Calu3 (cell line): ENCODE data around the gene RAP1GAP. TPM values are rescaled to one million over a fixed set of nuclear protein-coding genes. Genes with fewer than 3 reads are reported as not detected.

Experiments used
- BruUV-seq: library from RNA; stranded (reverse); fragments of 400-500 nt; replicated peaks from 2 replicates; lab custom pipeline; 2021; lab: Mats Ljungman, UMichigan
- CTCF ChIA-PET: fragments of 300-600 bp; sonication (Branson Sonifier 250); formaldehyde crosslinking; loops from one replicate; lab custom pipeline; 2022; ENCODE audit warnings: antibody characterized with exemption; lab: Charles Lee
- DNase-seq: peaks from one replicate; pipeline ENCODE4 v3.0.0; 2022
- H3K27ac Mint-ChIP-seq: one replicate; pipeline ENCODE4 v1.8.0; 2022; ENCODE audit warnings: mixed read lengths; ENCODE audit not compliant: unreplicated experiment
- H3K27me3 Mint-ChIP-seq: one replicate; pipeline ENCODE4 v1.8.0; 2022; ENCODE audit warnings: mixed read lengths; ENCODE audit not compliant: unreplicated experiment
- H3K36me3 Mint-ChIP-seq: one replicate; pipeline ENCODE4 v1.8.0; 2022; ENCODE audit warnings: mild to moderate bottlenecking, moderate library complexity, mixed read lengths; ENCODE audit not compliant: insufficient read depth, unreplicated experiment
- H3K4me1 Mint-ChIP-seq: one replicate; pipeline ENCODE4 v1.8.0; 2022; ENCODE audit warnings: mild to moderate bottlenecking, low read depth, mixed read lengths; ENCODE audit not compliant: unreplicated experiment
- H3K4me3 Mint-ChIP-seq: one replicate; pipeline ENCODE4 v1.8.0; 2022; ENCODE audit warnings: mild to moderate bottlenecking, low read depth, moderate library complexity, mixed read lengths; ENCODE audit not compliant: unreplicated experiment
- H3K9me3 Mint-ChIP-seq: one replicate; pipeline ENCODE4 v1.8.0; 2022; ENCODE audit warnings: low read depth, mixed read lengths; ENCODE audit not compliant: unreplicated experiment
- intact Hi-C: fragments of 100-400 bp; cut with micrococcal nuclease; formaldehyde crosslinking; loops from one replicate; pipeline ENCODE4 v1.10.0; 2022; ENCODE audit not compliant: unreplicated experiment
- total RNA-seq: library from RNA; stranded (reverse); gene quantifications from 2 replicates; pipeline ENCODE4 v1.2.3, GENCODE V29; 2022
- TF ChIP-seq, protein P1 (sequence below): fragments of 200-600 bp; IDR thresholded peaks from one replicate; pipeline ENCODE4 v1.8.0; 2022; ENCODE audit warnings: antibody characterized with exemption; ENCODE audit not compliant: unreplicated experiment

The RAP1GAP gene
- total RNA-seq, 1 experiment from 2014 or later = 23.8 TPM

DNA sequence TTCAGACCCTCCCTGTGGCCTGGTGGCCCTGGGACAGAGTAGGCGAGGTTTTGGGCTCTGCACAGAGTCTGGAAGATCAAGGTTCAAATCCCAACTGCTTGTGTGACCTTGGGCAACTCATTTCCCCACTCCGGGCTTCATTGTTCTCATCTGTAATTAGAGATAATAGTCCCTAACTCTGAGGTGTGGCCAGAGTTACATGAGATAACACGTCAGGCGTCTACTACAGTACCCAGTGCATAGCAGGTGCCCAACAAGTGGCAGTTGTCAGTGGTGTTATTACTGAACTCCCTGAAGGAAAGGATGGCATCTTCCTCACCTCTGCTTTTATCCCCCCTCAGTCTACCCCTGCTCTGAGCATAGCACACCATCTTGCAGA, 20.8 kb downstream of the RAP1GAP start:
- CTCF ChIA-PET = interaction anchor here (1.0 kb wide), 1 partner anchor 8 kb away, joined by 6 read pairs; no protein-coding TSS in a partner anchor
- intact Hi-C loops = no loop called here
- Mint-ChIP-seq H3K27me3 (no peaks in the 10 kb centered on the region), H3K4me3 (no peak overlapping the region), H3K4me1 (peaks cover 24% of the 10 kb centered on the region), H3K9me3 (no peaks in the 10 kb centered on the region), H3K36me3 (peaks cover 22% of the 10 kb centered on the region), H3K27ac (no peak overlapping the region)
- TF ChIP-seq, protein P1, sequence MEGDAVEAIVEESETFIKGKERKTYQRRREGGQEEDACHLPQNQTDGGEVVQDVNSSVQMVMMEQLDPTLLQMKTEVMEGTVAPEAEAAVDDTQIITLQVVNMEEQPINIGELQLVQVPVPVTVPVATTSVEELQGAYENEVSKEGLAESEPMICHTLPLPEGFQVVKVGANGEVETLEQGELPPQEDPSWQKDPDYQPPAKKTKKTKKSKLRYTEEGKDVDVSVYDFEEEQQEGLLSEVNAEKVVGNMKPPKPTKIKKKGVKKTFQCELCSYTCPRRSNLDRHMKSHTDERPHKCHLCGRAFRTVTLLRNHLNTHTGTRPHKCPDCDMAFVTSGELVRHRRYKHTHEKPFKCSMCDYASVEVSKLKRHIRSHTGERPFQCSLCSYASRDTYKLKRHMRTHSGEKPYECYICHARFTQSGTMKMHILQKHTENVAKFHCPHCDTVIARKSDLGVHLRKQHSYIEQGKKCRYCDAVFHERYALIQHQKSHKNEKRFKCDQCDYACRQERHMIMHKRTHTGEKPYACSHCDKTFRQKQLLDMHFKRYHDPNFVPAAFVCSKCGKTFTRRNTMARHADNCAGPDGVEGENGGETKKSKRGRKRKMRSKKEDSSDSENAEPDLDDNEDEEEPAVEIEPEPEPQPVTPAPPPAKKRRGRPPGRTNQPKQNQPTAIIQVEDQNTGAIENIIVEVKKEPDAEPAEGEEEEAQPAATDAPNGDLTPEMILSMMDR = no peak
- BruUV-seq = no TSS peak
- DNase-seq = no peak

DNA sequence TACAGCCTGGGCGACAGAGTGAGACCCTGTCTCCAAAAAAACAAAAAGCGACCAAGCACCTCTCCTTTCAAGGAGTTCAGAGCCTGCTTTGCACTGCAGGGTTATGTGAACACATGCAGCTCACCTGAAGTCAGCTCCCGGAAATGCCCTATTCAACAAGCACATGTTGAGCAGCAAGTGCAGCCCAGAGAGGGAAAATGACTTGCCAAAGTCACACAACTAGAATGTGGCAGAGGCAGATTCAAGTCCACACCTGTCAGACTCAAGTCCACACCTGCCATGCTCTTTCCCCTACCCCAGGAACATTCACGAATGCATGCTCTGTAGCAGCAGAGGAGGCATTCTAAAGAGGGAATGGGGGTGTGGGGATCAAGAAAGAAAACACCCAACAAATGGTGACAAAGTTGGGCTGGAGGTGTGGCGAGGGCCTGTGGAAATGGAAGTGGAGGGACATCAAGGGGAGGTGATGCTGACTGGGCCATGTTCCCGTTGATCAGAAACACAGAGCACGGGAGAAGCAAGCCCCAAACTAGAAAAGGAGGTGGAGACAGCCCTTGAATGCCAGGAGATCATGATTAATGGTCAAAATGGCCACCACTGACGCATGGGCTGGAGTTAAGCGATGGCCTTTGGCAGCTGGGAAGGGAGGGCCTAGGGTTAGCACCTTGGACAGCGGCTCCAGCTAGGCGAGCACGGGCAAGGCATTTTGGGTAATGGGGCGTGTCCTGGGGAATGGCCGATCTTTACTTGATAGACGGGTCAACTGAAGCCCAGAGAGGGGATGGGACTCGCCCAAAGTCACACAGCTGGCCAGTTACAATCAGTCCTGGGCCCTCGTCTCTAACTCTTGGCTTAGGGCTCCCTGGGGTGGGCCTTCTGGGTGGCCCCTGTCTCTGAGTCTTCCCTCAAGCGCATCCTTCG, 21.5 kb downstream of the RAP1GAP start:
- no peaks in the 10 kb centered on the region for H3K27me3 Mint-ChIP-seq
- intact Hi-C loops = no loop called here
- no peak overlapping the region for H3K4me3 Mint-ChIP-seq
- peaks cover 18% of the 10 kb centered on the region for H3K4me1 Mint-ChIP-seq
- H3K9me3 Mint-ChIP-seq = no peaks in the 10 kb centered on the region
- no TSS peak for BruUV-seq
- no peak for DNase-seq
- H3K27ac Mint-ChIP-seq = no peak overlapping the region
- TF ChIP-seq, protein P1 = no peak
- CTCF ChIA-PET = interaction anchor here (1.0 kb wide), 1 partner anchor 9 kb away, joined by 6 read pairs; no protein-coding TSS in a partner anchor
- H3K36me3 Mint-ChIP-seq = peaks cover 22% of the 10 kb centered on the region

DNA sequence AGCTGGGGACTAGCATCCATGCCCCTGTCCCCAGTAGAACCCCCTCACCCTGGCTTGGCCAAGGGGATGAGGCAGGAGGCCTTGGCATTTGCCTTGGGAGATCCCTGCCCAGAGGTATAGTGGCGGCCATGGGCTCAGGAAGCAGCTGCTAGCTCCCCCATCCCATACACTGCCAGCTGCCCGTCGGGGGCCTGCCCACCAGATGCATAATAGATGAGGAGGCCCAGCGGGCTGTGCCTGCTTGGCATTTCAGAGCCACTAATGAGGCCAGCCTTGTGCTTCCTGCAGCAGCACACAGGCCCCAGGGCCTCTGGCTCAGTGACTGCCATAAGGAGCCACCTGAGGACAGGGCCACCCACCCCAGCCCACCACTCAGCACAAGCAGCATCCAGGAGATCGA, 23.6 kb downstream of the RAP1GAP start:
- BruUV-seq = no TSS peak
- Mint-ChIP-seq H3K27me3 (no peaks in the 10 kb centered on the region), H3K36me3 (peaks cover 10% of the 10 kb centered on the region), H3K4me1 (peaks cover 9% of the 10 kb centered on the region), H3K9me3 (no peaks in the 10 kb centered on the region), H3K4me3 (no peak overlapping the region), H3K27ac (no peak overlapping the region)
- TF ChIP-seq, protein P1 = no peak
- intact Hi-C loops = no loop called here
- no peak for DNase-seq
- CTCF ChIA-PET = no interaction called here

DNA sequence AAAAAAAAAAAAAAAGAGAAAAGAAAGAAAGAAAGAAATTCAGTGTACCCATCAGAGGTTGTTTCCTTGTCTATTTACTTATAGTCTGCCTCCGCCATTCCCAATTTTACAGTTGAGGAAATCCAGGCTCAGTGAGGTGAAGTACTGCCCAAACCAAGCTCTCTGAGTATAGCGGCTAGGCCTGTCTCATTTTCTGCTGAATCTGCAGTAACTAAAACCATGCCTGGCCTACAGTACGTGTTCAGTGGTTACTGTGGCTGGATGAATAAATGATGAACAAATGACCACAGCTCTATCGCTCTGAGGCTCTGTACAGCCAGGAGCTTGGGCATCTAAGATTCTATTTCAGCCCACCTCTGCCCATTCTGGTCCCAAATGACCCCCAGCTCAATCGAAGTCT, 24.3 kb downstream of the RAP1GAP start:
- CTCF ChIA-PET = interaction anchor here (0.7 kb wide), 1 partner anchor 113 kb away, joined by 8 read pairs; no protein-coding TSS in a partner anchor
- no peak overlapping the region for H3K27ac Mint-ChIP-seq
- H3K36me3 Mint-ChIP-seq = peaks cover 10% of the 10 kb centered on the region

More for the DNA sequence above, 24.3 kb downstream of the RAP1GAP start:
- Mint-ChIP-seq H3K4me3 (no peak overlapping the region), H3K9me3 (no peaks in the 10 kb centered on the region), H3K4me1 (peaks cover 15% of the 10 kb centered on the region), H3K27me3 (no peaks in the 10 kb centered on the region)
- TF ChIP-seq, protein P1 = no peak
- intact Hi-C loops = no loop called here
- BruUV-seq = no TSS peak
- DNase-seq = no peak
